Fibroblast of the conjunctiva (primary cell): ENCODE measurements around the gene SUFU.

Source experiments
- DNase-seq: peaks from one replicate; pipeline ENCODE4 v3.0.0-alpha.2; 2010; ENCODE audit warnings: low read depth

Gene SUFU

DNA sequence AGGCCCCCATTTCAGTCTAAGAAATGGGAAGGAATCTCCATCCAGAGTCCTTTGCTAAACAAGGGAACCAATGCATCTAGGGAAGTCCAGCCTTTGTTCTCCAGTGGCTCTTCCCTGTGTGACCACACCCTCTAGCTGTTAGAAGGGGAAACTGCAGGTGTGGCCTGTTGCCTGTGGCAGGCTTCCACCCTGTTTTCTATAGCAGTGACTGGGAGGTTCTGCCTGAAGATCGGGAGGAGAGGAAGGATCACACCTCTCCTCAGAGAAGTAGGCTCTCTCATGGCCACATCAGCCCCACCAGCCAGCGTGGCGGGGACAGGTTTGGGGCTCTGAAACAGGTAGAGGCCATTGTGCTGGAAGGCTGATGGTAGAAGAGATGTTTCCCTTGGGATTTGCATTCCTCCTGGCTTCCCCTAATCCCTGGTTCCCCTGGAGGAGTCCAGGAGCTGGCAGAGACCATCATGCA, 92.8 kb downstream of the SUFU start:
- no peak for DNase-seq

GRCh38 chr10:102597131-102597991, 93.6 kb downstream of the SUFU start:
- no peak for DNase-seq

DNA sequence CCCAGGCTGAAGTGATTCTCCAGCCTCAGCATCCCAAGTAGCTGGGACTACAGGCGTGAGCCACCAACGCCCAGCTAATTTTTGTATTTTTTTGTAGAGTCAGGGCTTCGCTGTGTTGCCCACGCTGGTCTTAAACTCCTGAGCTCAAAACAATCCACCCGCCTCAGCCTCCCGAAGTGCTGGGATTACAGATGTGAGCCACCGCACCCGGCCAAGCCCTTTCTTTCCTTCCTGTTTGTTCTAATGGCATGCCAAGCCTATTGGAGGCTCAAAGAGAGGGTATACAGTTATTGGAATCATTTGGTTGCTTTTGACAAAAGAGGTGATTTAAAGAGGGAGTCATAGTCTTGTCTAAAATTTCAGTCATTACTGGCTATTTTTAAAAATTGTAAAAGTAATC, 94.5 kb downstream of the SUFU start:
- no peak for DNase-seq

- DNase-seq = no peak
Observed at GRCh38 chr10:102599565-102600327, 96.0 kb downstream of the SUFU start.

GRCh38 chr10:102600816-102601215, 97.0 kb downstream of the SUFU start:
- no peak for DNase-seq

DNA sequence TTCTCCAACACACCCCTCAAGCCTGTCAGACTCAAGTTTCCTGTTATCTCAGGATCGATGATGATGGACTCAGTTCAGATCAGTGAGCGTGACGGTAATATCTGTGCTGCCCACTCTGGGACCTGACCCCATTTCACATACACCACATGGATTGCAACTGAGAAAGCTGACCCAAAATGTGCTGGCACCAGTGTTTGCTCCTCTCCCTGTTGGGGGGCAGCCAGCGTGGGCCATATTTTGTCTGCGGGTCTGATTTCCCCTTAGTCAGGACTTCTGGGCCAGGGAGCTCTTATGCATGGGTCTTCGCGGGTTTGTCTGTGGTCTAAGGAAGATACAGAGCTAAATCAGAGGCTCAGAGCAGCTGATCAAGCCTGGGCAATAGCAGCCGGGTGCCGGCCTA, 97.9 kb downstream of the SUFU start:
- no peak for DNase-seq

DNA sequence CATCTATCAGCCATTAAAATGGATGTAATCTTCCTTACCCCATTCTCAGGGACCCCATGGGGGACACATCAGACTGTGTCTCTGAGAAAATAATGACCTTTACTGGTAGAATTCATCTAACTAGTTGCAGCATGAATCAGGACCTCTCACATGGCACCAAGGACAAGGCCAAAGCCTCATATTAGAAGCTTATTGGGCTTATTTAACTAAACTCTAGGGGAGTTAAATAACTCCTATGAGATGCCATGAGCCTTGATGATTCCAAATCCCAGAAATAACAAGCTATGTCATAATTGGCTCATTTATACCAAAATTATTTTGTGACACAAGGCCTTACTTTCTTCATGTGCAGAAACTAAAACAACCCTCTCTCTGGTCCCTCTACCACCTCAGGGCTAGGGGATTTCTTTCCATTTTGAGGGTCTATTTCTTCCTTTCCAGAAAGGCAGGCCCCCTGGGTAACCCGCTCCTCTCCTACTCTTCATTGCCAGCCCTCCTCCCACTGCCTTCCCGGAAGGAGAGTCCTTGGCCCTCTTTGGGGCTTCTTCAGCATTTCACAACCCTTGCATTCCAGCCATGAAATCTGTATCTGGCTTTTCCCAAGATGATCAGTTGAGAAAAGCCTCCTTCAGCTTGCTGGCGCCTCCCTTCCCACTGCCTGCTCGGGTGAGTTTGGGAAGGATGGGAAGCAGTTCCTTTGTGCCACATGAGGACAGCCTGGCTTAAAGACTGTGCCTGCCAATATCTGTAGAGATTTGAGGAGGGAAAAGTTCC, 98.7 kb downstream of the SUFU start:
- no peak for DNase-seq

DNA sequence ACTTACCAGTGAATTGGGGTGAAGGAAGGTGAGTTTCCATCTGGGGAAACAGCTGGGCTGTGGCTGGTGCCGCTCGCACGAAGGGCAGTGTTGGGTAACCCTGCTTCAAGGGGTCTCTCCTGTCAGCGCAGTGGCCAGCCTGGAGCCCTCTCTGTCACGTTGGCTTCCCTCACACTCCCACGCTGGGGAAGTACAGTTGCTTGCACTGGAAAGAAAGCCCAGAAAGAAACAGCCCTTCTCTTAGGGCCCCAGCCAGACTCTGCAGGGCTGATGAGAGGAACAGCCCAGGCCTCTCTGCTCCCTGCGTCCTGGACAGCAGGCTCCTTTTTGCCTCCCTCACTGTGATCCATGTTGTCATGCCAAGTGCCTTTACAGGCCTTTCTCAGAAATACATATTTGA, 100.2 kb downstream of the SUFU start:
- no peak for DNase-seq

GRCh38 chr10:102604439-102604841, 100.7 kb downstream of the SUFU start:
- no peak for DNase-seq

GRCh38 chr10:102605712-102606111, 101.9 kb downstream of the SUFU start:
- DNase-seq = no peak

GRCh38 chr10:102608487-102608886, 104.7 kb downstream of the SUFU start:
- no peak for DNase-seq

GRCh38 chr10:102610441-102610887, 106.7 kb downstream of the SUFU start:
- DNase-seq = no peak

DNA sequence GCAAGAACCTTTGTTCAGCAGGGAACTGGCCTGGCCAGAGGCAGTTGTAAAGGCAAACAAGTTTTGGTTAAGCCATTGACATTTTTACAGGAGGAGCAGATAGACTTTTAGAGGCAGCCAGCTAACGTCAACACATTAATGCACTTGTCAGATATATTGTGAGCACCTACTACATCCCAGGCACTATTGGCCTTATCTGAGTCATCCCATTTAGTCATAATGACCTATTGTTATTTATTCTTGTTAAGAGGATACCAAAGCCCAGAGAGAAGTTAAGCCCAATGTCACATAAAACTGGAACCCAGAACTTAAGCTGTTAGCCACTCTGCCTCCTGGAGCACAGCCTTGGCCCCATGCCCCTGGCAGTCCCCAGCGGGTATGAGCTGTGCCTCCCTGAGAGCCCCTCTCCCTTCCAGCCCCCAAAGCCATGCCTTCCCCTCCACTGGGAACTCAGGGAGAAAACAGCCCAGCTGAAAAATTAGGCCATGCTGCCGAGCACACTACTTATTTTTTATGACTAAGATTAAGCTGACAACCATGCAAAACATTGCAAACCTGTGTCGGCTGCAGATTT, 107.8 kb downstream of the SUFU start:
- DNase-seq = no peak

GRCh38 chr10:102612964-102613275, 109.1 kb downstream of the SUFU start:
- DNase-seq = no peak

GRCh38 chr10:102613286-102613685, 109.5 kb downstream of the SUFU start:
- DNase-seq = no peak

GRCh38 chr10:102613785-102614184, 110.0 kb downstream of the SUFU start:
- no peak for DNase-seq

GRCh38 chr10:102614888-102615287, 111.1 kb downstream of the SUFU start:
- DNase-seq = no peak

- DNase-seq = no peak
Observed at GRCh38 chr10:102615361-102615760, 111.6 kb downstream of the SUFU start.

DNA sequence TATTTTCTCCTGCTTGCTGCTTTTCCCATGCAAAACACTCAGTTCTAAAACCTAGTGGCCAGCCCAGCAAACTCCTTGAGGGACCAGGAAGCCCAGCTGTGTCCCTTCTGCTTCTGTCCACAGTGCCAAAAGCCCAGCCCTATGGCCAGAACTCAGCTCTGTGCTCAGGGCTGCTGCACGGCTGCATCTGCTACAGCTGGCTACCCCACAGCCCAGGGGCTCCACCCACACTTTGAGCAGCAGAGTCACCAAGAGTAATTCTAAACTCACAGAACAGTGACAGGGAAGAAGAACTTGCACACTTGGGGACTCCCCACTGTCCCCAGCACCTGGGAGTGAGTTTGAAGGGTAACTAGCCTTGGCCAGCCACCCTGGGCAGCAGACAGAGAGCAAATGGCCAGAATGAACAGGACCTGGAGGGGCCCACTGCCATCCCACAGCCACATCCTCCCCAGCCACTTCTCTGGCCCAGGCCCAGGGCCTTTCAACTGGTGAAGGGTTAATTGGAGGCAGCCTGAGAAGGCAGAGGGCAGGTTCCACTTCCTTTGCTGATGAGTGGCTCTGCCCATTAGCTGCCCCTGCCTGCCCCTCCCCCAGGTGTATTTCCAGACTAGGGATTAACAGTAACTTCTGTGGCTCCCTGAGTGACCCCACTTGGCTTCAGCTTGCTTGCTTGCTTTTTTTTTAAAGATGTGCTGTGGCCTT, 112.4 kb downstream of the SUFU start:
- DNase-seq = no peak

DNA sequence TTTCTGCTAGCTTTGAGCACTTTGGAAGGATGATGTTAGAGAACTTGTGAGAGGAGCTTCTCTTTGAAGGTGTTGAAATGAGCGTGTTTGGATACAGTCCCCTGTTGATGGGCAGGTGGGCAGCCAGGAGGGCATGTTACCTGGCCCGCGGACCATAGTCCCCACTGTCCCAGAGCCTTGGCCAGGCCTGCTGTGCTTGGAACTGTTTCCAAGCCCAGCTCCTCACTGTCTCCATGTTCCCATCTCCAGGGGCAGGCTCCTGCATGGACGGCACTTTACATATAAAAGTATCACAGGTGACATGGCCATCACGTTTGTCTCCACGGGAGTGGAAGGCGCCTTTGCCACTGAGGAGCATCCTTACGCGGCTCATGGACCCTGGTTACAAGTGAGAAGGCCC, 113.3 kb downstream of the SUFU start:
- DNase-seq = no peak

- no peak for DNase-seq
Observed at GRCh38 chr10:102617816-102618215, 114.0 kb downstream of the SUFU start.
